Stimulated activated CD8-positive, alpha-beta memory T cell treated with anti-CD3 and anti-CD28 coated beads, Interleukin-15, amount 100 ng/mL, for 48 hours (primary cell): Measurements from ENCODE around the gene CRYZ.
"Not testable (repeated sequence)": the region's sequence is repeated elsewhere in the genome, so short reads cannot be mapped to it uniquely, and the experiment has no call there.

Source experiments
- DNase-seq, 2 donors: peaks; one replicate each; pipeline ENCODE4 v3.0.0-alpha.2; 2020; ENCODE audit warnings: low read depth in 2 of 2

CRYZ gene

DNA sequence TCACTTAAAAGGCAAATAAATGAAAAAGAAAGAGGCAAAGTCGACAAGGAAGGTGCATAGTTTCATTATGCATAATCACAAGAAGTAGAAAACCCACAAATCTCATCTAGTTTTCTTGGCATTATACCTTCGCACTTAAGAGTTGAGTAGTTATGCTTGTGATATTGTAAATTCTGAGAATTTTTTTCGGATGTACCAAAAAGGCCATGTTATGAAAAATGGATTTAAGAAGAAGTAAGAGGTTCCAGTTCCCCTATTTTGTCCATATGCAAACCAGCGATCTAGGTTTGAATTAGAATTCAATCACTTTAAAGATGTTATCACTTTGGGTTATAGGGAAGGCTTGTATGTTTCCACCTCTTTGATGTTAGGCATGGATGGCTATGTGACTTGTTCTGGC is 51.4 kb downstream of the CRYZ start:
- no peak for DNase-seq

DNA sequence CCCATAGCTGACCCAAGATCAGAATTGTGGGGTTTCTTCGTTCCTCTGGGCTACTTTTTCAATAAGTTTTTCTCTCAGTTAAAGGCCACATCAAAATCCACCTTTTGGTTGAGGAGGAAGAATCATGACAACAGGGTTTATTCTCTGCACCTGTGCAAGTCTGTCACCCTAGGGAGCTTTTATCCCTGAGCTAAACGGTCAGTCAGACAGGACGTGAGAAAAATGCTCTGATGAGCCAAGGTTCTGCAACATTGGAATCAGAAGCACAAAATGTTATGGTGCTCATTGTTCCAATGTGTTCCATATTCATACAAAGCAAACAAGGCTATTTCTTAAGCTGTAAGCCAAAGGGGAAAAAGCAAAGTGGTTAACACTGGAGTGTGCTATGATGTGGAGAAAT is 51.8 kb downstream of the CRYZ start:
- no peak for DNase-seq

DNA sequence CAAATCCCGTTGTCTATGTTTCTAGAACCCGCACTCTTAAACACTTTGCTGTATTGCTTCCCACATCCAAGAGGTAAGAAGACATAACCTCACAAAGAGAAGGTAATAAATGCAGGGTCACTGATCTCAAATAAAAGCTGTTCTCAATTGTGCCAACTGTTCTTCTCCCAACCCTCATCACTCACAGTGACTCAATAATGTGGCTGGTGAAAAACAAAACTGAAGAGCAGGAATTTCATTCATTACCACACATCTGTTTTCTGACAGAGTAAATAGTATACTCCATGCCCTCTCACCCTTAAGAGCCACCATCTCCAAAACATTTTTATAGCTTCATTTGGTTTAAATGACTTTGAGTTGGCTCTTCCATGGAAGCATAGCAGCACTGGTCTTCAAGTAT is 53.0 kb downstream of the CRYZ start:
- no peak for DNase-seq

DNA sequence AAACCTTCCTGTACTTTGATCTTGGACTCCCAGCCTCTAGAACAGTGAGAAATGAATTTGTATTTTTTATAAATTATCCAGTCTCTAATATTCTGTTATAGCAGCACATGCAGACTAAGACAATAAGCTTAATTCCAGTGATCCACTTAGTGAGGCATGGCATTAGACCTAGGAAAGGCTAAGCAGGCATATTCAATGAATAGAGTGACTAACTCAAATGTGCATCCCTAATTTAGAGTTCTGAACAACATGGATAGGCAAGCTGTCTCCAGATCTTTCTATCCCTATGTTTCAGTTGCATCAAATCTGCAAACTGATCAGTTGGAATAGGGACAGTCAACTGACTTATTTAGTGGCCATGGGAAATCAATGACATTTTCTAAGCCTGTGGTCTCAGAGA is 54.9 kb downstream of the CRYZ start:
- DNase-seq = no peak

DNA sequence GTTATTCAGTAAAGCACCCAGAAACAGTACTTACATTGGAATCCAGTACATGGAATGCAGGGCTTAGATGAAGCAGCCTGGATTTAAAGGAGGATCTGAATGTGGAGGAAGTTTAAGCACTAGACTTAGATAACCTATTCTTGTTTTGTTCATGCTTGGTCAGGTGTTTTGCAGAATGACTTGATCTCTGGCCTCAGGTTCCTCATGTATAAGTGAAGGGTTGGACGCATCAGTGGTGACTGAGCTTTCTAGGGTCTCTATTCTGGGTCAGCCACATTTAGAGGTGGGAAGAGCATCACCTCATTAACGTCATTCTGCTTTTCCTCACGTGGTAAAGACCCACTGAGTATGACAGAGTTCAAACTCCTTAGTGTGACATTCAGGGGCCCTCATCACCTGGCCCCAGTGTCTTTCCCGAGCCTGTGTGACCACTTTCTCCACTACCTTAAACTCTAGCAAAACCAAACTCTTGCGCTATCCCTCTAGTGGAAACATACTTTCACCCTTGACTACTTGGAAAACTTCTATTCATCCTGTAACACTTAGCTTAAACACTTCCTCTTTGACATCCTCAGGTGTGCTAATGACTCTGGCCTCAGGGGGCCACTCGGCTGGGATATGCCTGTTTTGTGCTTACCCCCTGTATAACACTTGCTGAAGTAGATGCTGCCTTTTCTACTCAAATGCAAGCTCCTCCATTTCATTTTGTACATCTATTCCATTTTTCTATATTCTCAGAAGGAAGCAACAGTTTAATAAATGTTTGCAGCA is 58.4 kb downstream of the CRYZ start:
- no peak for DNase-seq

DNA sequence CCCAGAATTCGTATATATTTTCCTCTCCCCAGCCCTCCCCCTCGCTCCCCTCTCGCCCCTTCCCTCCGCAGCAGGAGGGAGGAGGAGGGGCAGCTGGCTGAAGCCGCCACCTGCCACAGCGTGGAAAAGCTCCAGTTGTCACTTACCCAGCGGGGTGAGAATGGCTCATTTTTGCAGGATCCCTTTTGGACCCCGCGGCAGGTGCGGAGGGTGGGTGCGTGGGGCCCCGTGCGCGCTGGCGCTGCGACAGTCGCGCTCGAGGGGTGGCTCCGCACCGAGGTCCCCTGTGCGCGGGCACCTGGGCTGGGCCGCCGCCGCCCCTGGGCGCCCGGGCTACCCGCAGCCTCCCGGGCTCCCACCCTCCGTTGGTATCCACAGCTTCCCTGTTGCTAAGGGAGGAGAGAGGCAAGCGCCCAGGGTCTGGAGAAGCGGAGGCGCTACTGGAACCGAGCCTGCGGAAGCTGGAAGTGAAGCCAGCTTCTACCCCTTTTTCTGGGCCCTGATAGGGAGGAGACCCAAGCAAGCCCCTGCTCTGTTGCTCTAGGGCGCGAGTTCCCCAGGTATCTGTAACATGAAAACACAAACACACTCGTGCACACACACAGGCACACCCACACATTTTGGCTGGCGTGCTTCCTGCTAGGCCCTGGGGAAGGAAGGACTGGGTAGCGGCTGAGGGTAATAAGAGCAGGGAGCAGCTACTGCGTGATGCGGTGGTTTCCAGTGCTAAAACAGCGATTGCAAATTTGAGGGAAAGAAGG is 59.3 kb downstream of the CRYZ start, which contains the start of gene ERICH3:
ERICH3 (minus strand) TSS at position 442 of the 761 bp plus-strand sequence; CDS start at position 169, 273 bp downstream.
- no peak for DNase-seq

DNA sequence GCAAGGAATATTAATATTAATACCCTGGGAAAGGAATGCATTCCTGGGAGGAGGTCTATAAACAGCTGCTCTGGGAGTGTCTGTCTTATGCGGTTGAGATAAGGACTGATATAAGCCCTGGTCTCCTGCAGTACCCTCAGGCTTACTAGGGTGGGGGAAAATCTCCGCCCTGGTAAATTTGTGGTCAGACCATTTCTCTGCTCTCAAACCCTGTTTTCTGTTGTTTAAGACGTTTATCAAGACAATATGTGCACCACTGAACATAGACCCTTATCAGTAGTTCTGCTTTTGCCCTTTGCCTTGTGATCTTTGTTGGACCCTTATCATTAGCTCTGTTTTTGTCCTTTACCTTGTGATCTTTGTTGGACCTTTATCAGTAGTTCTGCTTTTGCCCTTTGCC is 62.0 kb downstream of the CRYZ start:
- not testable (repeated sequence) for DNase-seq
